Measurements from ENCODE around the gene MTMR2.

Gene MTMR2

GRCh38 chr11:95917193-95918036 lies 6.5 kb downstream of the MTMR2 start:
- no peak for DNase-seq

GRCh38 chr11:95916049-95916448 lies 7.9 kb downstream of the MTMR2 start:
- DNase-seq = no peak

GRCh38 chr11:95915051-95915450 lies 8.9 kb downstream of the MTMR2 start:
- DNase-seq = no peak

- DNase-seq = no peak
Observed at GRCh38 chr11:95913830-95914615, 9.9 kb downstream of the MTMR2 start.

- peak; percentile 57 for DNase-seq
Observed at GRCh38 chr11:95912902-95913560, 10.9 kb downstream of the MTMR2 start.

GRCh38 chr11:95911369-95911759 lies 12.5 kb downstream of the MTMR2 start:
- DNase-seq = no peak

- no peak for DNase-seq
Observed at GRCh38 chr11:95910638-95911368, 13.1 kb downstream of the MTMR2 start.

GRCh38 chr11:95908826-95909225 lies 15.1 kb downstream of the MTMR2 start:
- no peak for DNase-seq

- DNase-seq = peak; percentile 50
Observed at GRCh38 chr11:95907476-95907875, 16.4 kb downstream of the MTMR2 start.

GRCh38 chr11:95904009-95904650 lies 19.8 kb downstream of the MTMR2 start:
- no peak for DNase-seq

GRCh38 chr11:95898782-95899181 lies 25.1 kb downstream of the MTMR2 start:
- DNase-seq = no peak

- DNase-seq = peak; percentile 21
Observed at GRCh38 chr11:95897731-95898130, 26.2 kb downstream of the MTMR2 start.

- DNase-seq = no peak
Observed at GRCh38 chr11:95895815-95896214, 28.1 kb downstream of the MTMR2 start.

- DNase-seq = no peak
Observed at GRCh38 chr11:95892892-95893570, 30.9 kb downstream of the MTMR2 start.

- DNase-seq = no peak
Observed at GRCh38 chr11:95892492-95892891, 31.4 kb downstream of the MTMR2 start.

- DNase-seq = no peak
Observed at GRCh38 chr11:95891423-95892170, 32.3 kb downstream of the MTMR2 start.

GRCh38 chr11:95888852-95889251 lies 35.1 kb downstream of the MTMR2 start:
- no peak for DNase-seq

GRCh38 chr11:95888439-95888838 lies 35.5 kb downstream of the MTMR2 start:
- DNase-seq = no peak

GRCh38 chr11:95886462-95886861 lies 37.4 kb downstream of the MTMR2 start:
- DNase-seq = no peak

- DNase-seq = no peak
Observed at GRCh38 chr11:95884802-95885201, 39.1 kb downstream of the MTMR2 start.

- DNase-seq = peak; percentile 67
Observed at GRCh38 chr11:95884376-95884775, 39.5 kb downstream of the MTMR2 start.
